Activated CD4-positive, alpha-beta memory T cell treated with anti-CD3 and anti-CD28 coated beads, Interleukin-2, amount 10 ng/mL, durations not matched to agents 7 days and 5 days (primary cell): ENCODE measurements around the gene KLHL20. TPM values are rescaled to one million over a fixed set of nuclear protein-coding genes. Genes with fewer than 3 reads are reported as not detected.
"Not testable (repeated sequence)": the region's sequence is repeated elsewhere in the genome, so short reads cannot be mapped to it uniquely, and the experiment has no call there.

Experiments used
- CTCF ChIA-PET: fragments of 350-600 bp; sonication (Branson Sonifier 250); formaldehyde crosslinking; loops from one replicate; lab custom pipeline; 2021; ENCODE audit warnings: antibody characterized with exemption, inconsistent platforms; lab: Charles Lee
- POLR2A ChIA-PET: fragments of 350-600 bp; sonication (Branson Sonifier 250); formaldehyde crosslinking; loops from one replicate; lab custom pipeline; 2021; ENCODE audit warnings: antibody characterized with exemption; lab: Charles Lee
- DNase-seq: peaks from one replicate; pipeline ENCODE4 v3.0.0-alpha.2; 2020
- H3K27ac Mint-ChIP-seq: one replicate; pipeline ENCODE4 v1.8.0; 2021; ENCODE audit warnings: mild to moderate bottlenecking, mixed read lengths
- H3K27me3 Mint-ChIP-seq: one replicate; pipeline ENCODE4 v1.8.0; 2021; ENCODE audit warnings: mixed read lengths
- H3K36me3 Mint-ChIP-seq: one replicate; pipeline ENCODE4 v1.8.0; 2021; ENCODE audit warnings: low read depth, mixed read lengths
- H3K4me1 Mint-ChIP-seq: one replicate; pipeline ENCODE4 v1.8.0; 2021; ENCODE audit warnings: mixed read lengths
- H3K4me3 Mint-ChIP-seq: one replicate; pipeline ENCODE4 v1.8.0; 2021; ENCODE audit warnings: mild to moderate bottlenecking, mixed read lengths
- H3K9me3 Mint-ChIP-seq: one replicate; pipeline ENCODE4 v1.8.0; 2021; ENCODE audit warnings: mixed read lengths
- total RNA-seq, 2 experiments: library from RNA; stranded (reverse); gene quantifications; one replicate each; pipeline ENCODE4 v1.2.3, GENCODE V29; 2021

Gene KLHL20
- total RNA-seq, 2 experiments from 2014 or later: 17.7 to 18.9 TPM

DNA sequence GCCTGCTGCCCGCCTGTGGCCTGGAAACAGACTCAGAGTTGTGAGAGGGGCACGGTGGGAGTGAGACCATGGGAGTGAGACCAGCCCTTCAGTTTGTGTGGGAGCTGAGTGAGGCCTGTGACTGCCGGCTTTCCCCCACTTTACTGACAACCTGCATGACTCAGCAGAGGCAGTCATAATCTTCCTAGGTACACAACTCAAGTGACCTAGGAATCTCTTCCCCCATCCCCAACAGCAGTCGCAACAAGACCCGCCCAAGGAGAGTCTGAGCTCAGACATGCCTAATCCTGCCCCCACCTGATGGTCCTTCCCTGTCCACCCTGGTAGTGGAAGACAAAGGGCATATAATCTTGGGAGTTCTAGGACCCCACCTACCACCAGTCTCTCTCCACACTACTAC, 44.2 kb downstream of the KLHL20 start:
- ChIA-PET CTCF (no interaction called here), POLR2A (no interaction called here)
- DNase-seq: no peak
- peaks cover 38% of the 10 kb centered on the region for H3K9me3 Mint-ChIP-seq
- H3K27ac Mint-ChIP-seq: no peak overlapping the region
- H3K4me3 Mint-ChIP-seq: no peak overlapping the region
- H3K4me1 Mint-ChIP-seq: peaks cover 13% of the 10 kb centered on the region
- H3K27me3 Mint-ChIP-seq: no peaks in the 10 kb centered on the region
- H3K36me3 Mint-ChIP-seq: peaks cover 75% of the 10 kb centered on the region

DNA sequence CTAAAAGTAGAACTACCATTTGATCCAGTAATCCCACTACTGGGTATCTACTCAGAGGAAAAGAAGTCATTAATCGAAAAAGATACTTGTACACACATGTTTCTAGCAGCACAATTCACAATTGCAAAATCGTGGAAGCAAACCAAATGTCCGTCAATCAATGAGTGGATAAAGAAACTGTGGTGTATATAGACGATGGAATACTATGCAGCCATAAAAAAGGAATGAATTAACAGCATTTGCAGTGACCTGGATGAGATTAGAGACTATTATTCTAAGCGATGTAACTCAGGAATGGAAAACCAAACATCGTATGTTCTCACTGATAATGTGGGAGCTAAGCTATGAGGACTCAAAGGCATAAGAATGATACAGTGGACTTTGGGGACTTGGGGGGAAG, 49.5 kb downstream of the KLHL20 start:
- Mint-ChIP-seq H3K9me3 (peaks cover 42% of the 10 kb centered on the region), H3K4me1 (peaks cover 23% of the 10 kb centered on the region), H3K36me3 (peaks cover 67% of the 10 kb centered on the region)
- POLR2A ChIA-PET, H3K27me3 Mint-ChIP-seq, H3K4me3 Mint-ChIP-seq, DNase-seq, CTCF ChIA-PET, H3K27ac Mint-ChIP-seq: not testable (repeated sequence)

DNA sequence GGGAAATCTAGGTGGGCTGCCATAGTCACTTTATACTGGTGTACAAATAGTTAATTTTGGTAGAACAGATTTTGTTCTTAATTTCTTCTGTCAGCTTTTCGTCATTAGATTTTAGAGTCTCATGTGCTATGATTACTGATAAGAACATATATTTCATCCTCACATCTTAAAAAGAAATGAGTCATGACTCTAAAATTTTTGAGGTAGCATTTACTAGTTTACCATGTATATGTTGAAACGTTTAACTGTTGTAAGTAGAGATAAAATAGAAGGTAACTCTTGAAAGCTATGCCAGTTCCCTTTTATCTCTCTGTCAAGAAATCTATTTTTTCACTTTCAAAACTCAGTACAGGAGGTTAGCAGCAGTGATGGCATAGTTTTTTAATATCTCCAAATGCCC, 53.4 kb downstream of the KLHL20 start:
- ChIA-PET POLR2A (no interaction called here), CTCF (no interaction called here)
- Mint-ChIP-seq H3K27ac (no peak overlapping the region), H3K4me1 (peaks cover 24% of the 10 kb centered on the region), H3K4me3 (no peak overlapping the region), H3K9me3 (peaks cover 12% of the 10 kb centered on the region), H3K36me3 (peaks cover 38% of the 10 kb centered on the region), H3K27me3 (no peaks in the 10 kb centered on the region)
- DNase-seq: no peak

DNA sequence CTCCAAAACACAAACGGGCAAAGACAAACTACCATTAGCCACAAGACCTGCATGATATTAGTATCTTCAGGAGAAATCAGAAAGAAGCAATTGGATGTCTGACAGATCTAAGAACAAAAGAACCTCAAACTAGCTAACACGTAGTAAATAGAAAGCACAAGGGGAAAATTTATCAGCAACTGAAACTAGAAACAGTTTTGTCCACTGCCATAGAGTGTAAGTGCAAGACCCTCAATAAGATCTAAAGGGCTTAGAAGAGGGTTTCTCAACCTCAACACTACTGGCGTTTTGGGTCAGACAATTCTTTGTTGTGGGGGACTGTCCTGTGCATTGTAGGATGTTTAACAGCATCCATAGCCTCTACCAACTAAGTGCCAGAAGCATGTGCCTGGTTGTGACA, 54.0 kb downstream of the KLHL20 start:
- Mint-ChIP-seq H3K36me3 (peaks cover 32% of the 10 kb centered on the region), H3K4me1 (peaks cover 24% of the 10 kb centered on the region), H3K4me3 (no peak overlapping the region), H3K27me3 (no peaks in the 10 kb centered on the region), H3K27ac (no peak overlapping the region), H3K9me3 (peaks cover 8% of the 10 kb centered on the region)
- CTCF ChIA-PET: interaction anchor here (0.5 kb wide), 1 partner anchor 76 kb away, joined by 3 read pairs; no protein-coding TSS in a partner anchor
- DNase-seq: no peak
- POLR2A ChIA-PET: no interaction called here

DNA sequence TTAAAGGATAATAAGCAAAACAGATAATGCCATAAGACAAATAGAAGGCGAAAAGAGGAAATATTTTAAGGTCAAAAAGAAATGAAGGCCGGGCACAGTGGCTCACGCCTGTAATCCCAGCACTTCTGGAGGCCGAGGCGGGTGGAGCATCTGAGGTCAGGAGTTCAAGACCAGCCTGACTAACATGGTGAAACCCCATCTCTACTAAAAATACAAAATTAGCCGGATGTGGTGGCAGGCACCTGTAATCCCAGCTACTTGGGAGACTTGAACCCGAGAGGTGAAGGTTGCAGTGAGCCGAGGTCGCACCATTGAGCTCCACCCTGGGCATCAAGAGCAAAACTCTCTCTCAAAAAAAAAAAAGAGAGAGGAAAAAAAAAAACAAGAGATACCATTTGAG, 55.5 kb downstream of the KLHL20 start:
- H3K4me1 Mint-ChIP-seq: peaks cover 24% of the 10 kb centered on the region
- CTCF ChIA-PET: interaction anchor here (0.7 kb wide), 3 partner anchors 52 to 1030 kb away, joined by 3 to 4 read pairs (median 3); no protein-coding TSS in a partner anchor
- not testable (repeated sequence) for H3K9me3 Mint-ChIP-seq, H3K27ac Mint-ChIP-seq, H3K4me3 Mint-ChIP-seq, DNase-seq, H3K27me3 Mint-ChIP-seq
- POLR2A ChIA-PET: interaction anchor here (1.1 kb wide), 1 partner anchor 10 kb away, joined by 3 read pairs; no protein-coding TSS in a partner anchor
- H3K36me3 Mint-ChIP-seq: peaks cover 25% of the 10 kb centered on the region

DNA sequence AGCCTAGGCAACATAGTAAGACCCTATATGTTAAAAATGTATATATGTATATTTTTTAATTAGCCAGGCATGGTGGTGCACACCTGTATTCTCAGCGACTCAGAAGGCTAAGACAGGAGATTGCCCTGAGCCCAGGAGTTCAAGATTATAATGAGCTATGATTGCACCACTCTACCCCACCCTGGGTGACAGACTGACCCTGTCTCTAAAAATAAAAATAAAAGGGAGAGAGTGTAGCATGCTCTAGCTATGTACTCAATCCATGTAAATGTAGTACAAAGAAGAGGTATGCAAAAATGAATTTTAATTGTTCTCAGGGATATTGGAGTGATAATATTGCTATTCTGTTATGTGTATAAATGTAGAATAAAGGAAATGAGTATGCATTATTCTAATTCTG, 56.8 kb downstream of the KLHL20 start:
- no peak for DNase-seq
- H3K27me3 Mint-ChIP-seq: no peaks in the 10 kb centered on the region
- peaks cover 37% of the 10 kb centered on the region for H3K36me3 Mint-ChIP-seq
- CTCF ChIA-PET: interaction anchor here (0.7 kb wide), 1 partner anchor 340 kb away, joined by 4 read pairs; no protein-coding TSS in a partner anchor
- POLR2A ChIA-PET: no interaction called here
- H3K9me3 Mint-ChIP-seq: no peaks in the 10 kb centered on the region
- peaks cover 24% of the 10 kb centered on the region for H3K4me1 Mint-ChIP-seq
- no peak overlapping the region for H3K27ac Mint-ChIP-seq
- H3K4me3 Mint-ChIP-seq: no peak overlapping the region

DNA sequence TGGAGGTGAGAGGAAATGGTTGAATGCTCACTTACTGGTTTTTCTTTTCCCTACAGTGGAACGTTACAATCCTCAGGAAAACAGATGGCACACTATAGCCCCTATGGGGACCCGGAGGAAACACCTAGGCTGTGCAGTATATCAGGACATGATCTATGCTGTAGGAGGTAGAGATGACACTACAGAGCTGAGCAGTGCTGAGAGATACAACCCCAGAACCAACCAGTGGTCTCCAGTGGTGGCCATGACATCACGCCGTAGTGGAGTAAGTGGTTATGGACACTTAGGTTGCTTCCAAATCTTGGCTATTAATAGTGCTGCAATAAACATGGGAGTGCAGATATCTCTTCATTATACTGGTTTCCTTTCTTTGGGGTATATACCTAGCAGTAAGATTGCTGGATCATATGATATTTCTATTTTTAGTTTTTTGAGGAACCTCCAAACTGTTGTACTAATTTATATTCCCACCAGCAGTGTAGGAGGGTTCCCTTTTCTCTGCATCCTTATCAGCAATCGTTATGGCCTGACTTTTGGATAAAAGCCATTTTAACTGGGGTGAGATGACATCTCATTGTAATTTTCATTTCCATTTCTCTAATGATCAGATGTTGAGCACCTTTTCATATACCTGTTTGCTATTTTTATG, 60.9 kb downstream of the KLHL20 start:
- H3K36me3 Mint-ChIP-seq: peaks cover 51% of the 10 kb centered on the region
- H3K9me3 Mint-ChIP-seq: no peaks in the 10 kb centered on the region
- H3K4me1 Mint-ChIP-seq: peaks cover 4% of the 10 kb centered on the region
- POLR2A ChIA-PET: no interaction called here
- no peak overlapping the region for H3K4me3 Mint-ChIP-seq
- DNase-seq: no peak
- CTCF ChIA-PET: no interaction called here
- no peaks in the 10 kb centered on the region for H3K27me3 Mint-ChIP-seq
- no peak overlapping the region for H3K27ac Mint-ChIP-seq

DNA sequence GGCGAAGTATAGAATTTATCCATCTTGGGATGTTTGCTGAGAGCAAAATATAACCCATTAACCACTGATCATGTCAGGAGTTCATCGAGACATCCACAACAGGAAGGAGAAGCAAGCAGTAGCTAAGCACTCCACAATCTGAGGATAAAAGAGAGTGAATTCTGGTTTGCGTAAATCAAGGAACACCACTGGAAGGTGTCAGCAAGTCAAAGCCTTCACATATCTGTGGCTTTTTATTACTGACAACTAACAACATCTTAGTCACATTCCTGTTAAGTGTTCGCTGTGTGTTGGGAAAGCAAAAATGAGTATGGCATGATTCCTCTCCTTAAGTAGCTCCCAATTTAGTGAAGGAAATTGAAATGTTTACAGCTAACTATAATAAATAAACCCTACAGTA, 65.2 kb downstream of the KLHL20 start:
- POLR2A ChIA-PET: interaction anchor here (0.5 to 1.5 kb wide), 2 partner anchors 10 to 44 kb away, joined by 3 to 7 read pairs; partner anchors contain the start of gene DARS2
- no peak overlapping the region for H3K27ac Mint-ChIP-seq
- no peaks in the 10 kb centered on the region for H3K27me3 Mint-ChIP-seq
- H3K36me3 Mint-ChIP-seq: peaks cover 66% of the 10 kb centered on the region
- no peak for DNase-seq
- CTCF ChIA-PET: no interaction called here
- peaks cover 2% of the 10 kb centered on the region for H3K4me1 Mint-ChIP-seq
- no peak overlapping the region for H3K4me3 Mint-ChIP-seq
- H3K9me3 Mint-ChIP-seq: no peaks in the 10 kb centered on the region

DNA sequence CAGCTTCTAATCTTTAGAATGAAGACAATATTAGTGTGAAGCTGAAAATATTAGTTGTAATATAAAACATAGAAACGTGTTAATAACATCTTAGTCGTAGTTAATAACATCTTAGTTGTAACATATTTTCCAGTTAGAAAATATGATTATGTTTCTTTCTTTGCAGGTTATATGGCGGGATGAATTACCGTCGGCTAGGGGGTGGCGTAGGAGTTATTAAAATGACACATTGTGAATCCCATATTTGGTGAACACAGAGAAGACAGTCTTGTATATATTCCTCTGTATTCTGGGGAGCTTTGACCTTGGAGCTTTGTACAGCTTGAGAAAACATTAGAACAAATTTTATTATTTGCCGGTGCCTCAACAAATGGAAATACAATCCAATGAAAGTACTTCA, 70.2 kb downstream of the KLHL20 start:
- no peak for DNase-seq
- H3K36me3 Mint-ChIP-seq: peaks cover 37% of the 10 kb centered on the region
- H3K27me3 Mint-ChIP-seq: no peaks in the 10 kb centered on the region
- no peak overlapping the region for H3K27ac Mint-ChIP-seq
- H3K4me3 Mint-ChIP-seq: no peak overlapping the region
- no peaks in the 10 kb centered on the region for H3K9me3 Mint-ChIP-seq
- ChIA-PET CTCF (interaction anchor here (2.1 kb wide), 1 partner anchor 69 kb away, joined by 4 read pairs; no protein-coding TSS in a partner anchor), POLR2A (no interaction called here)
- H3K4me1 Mint-ChIP-seq: peaks cover 2% of the 10 kb centered on the region

DNA sequence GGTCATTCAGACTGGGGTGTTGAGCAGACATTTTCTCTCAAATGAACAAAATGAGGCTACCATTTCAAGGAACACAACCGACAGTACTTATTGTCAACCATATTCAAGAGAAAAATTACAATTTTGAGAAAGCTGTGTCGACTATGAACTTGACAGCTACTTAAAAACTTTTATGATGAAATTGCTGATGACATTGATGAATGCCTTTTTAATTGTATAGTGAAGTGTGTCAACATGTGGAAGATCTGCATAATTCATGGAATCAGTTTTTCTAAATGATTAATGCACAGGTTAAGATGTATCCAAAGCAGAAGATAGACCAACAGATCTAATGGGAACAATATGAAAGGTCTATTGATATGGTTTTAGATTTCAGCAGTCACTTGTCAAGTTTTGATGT, 75.1 kb downstream of the KLHL20 start:
- H3K4me1 Mint-ChIP-seq: no peaks in the 10 kb centered on the region
- H3K27ac Mint-ChIP-seq: no peak overlapping the region
- H3K36me3 Mint-ChIP-seq: peaks cover 29% of the 10 kb centered on the region
- ChIA-PET CTCF (interaction anchor here (0.9 kb wide), 1 partner anchor 359 kb away, joined by 3 read pairs; no protein-coding TSS in a partner anchor), POLR2A (no interaction called here)
- no peaks in the 10 kb centered on the region for H3K9me3 Mint-ChIP-seq
- H3K27me3 Mint-ChIP-seq: no peaks in the 10 kb centered on the region
- no peak for DNase-seq
- H3K4me3 Mint-ChIP-seq: no peak overlapping the region

DNA sequence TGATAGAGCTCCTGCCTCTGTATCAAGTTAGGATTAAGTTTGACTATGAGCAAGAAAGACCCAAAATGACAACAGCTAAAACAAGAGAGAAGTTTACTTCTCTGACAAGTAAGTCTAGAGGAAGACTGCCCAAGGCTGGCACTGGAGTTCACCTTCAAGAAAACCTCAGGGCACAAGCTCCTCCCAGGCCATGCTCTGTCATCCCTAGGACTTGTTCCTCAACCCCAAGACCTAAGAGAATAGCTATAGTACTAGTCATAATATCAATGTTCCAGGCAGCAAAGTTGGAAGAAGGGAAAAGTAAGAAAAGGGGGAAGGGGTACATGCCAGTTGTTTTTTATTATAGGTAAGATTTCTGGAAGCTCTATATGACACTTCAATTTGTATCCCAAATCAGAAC, 83.3 kb downstream of the KLHL20 start:
- H3K4me1 Mint-ChIP-seq: no peaks in the 10 kb centered on the region
- H3K27ac Mint-ChIP-seq: no peak overlapping the region
- CTCF ChIA-PET: interaction anchor here (0.5 kb wide), 1 partner anchor 1646 kb away, joined by 3 read pairs; no protein-coding TSS in a partner anchor
- peaks cover 39% of the 10 kb centered on the region for H3K36me3 Mint-ChIP-seq
- no peaks in the 10 kb centered on the region for H3K9me3 Mint-ChIP-seq
- no peak for DNase-seq
- no peaks in the 10 kb centered on the region for H3K27me3 Mint-ChIP-seq
- no peak overlapping the region for H3K4me3 Mint-ChIP-seq
- POLR2A ChIA-PET: interaction anchor here (0.6 to 0.9 kb wide), 2 partner anchors 25 to 1439 kb away, joined by 3 read pairs; no protein-coding TSS in a partner anchor

DNA sequence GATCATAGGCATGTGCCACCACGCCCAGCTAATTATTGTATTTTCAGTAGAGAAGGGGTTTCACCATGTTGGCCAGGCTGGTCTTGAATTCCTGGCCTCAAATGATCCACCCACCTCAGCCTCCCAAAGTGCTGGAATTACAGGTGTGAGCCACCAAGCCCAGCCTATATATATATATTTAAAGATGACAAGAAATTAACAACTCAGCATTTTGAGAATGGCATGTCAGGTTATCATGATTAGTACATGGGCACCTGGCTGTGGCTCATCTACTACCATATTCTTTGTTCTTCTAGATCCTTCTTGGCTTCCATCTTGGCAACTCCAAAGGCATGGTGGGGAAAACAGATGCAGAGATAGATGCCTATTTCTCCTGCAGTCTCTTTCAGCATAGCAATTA, 85.2 kb downstream of the KLHL20 start:
- H3K36me3 Mint-ChIP-seq: peaks cover 48% of the 10 kb centered on the region
- H3K4me1 Mint-ChIP-seq, POLR2A ChIA-PET, H3K27ac Mint-ChIP-seq, DNase-seq, CTCF ChIA-PET, H3K9me3 Mint-ChIP-seq, H3K27me3 Mint-ChIP-seq, H3K4me3 Mint-ChIP-seq: not testable (repeated sequence)

DNA sequence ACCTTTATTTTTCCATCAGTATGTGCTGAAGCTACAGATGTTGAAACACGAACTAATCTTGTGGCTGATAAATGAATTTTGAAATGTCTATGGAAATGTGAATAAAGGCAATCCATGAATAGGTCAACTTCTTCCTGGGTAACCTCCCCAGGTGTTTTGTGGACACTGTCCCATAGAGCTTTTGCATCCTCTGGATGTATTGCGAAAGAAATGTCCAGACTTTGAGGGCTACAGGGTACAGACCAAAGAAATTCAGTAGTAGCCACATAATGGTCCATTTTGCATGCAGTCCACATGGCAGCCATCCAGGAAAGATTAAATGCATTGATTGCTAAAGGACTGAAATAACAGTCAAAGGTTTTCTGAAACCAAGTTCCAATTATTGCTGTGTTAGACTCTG, 88.2 kb downstream of the KLHL20 start:
- peaks cover 54% of the 10 kb centered on the region for H3K36me3 Mint-ChIP-seq
- no peaks in the 10 kb centered on the region for H3K27me3 Mint-ChIP-seq
- ChIA-PET POLR2A (no interaction called here), CTCF (no interaction called here)
- H3K27ac Mint-ChIP-seq: no peak overlapping the region
- DNase-seq: no peak
- no peaks in the 10 kb centered on the region for H3K4me1 Mint-ChIP-seq
- no peak overlapping the region for H3K4me3 Mint-ChIP-seq
- no peaks in the 10 kb centered on the region for H3K9me3 Mint-ChIP-seq

DNA sequence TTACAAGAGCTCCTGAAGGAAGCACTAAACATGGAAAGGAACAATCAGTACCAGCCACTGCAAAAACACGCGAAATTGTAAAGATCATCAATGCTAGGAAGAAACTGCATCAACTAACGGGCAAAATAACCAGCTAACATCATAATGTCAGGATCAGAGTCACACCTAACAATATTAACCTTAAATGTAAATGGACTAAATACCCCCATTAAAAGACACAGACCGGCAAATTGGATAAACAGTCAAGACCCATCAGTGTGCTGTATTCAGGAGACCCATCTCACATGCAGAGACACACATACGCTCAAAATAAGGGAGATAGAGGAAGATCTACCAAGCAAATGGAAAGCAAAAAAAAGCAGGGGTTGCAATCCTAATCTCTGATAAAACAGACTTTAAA, 98.9 kb downstream of the KLHL20 start:
- Mint-ChIP-seq H3K36me3 (peaks cover 91% of the 10 kb centered on the region), H3K4me1 (peaks cover 50% of the 10 kb centered on the region)
- DNase-seq, CTCF ChIA-PET, H3K27me3 Mint-ChIP-seq, POLR2A ChIA-PET, H3K4me3 Mint-ChIP-seq, H3K9me3 Mint-ChIP-seq, H3K27ac Mint-ChIP-seq: not testable (repeated sequence)
